NCI-H526 (cell line): ENCODE results near the gene RAD51C.
A peak's percentile ranks its signal among the peaks of the same experiment; 100 is the strongest.
"Not testable (repeated sequence)": the region's sequence is repeated elsewhere in the genome, so short reads cannot be mapped to it uniquely, and the experiment has no call there.

Experiments
- DNase-seq, 2 experiments: peaks; one replicate each; lab custom pipeline; 2025; lab: John Stamatoyannopoulos, UW

RAD51C gene

GRCh38 chr17:58684003-58684402 lies 8.4 kb upstream of the RAD51C start:
- no peak for DNase-seq

GRCh38 chr17:58684462-58684861 lies 7.9 kb upstream of the RAD51C start:
- DNase-seq: not testable (repeated sequence)

GRCh38 chr17:58686980-58687379 lies 5.4 kb upstream of the RAD51C start:
- DNase-seq: no peak

- no peak for DNase-seq
Measured at GRCh38 chr17:58688521-58688920, 3.9 kb upstream of the RAD51C start.

- DNase-seq: not testable (repeated sequence)
Measured at GRCh38 chr17:58690033-58690432, 2.4 kb upstream of the RAD51C start.

- DNase-seq: no peak
Measured at GRCh38 chr17:58691701-58692238, 632 bp upstream of the RAD51C start, which contains the start of gene TEX14. TSS of gene TEX14 (minus strand) at chr17:58692045. CDS start at chr17:58652001, 40,044 bp downstream.

GRCh38 chr17:58693208-58693607 lies 806 bp downstream of the RAD51C start:
- no peak for DNase-seq

GRCh38 chr17:58693751-58694150 lies 1.3 kb downstream of the RAD51C start:
- no peak for DNase-seq

- DNase-seq: no peak
Measured at GRCh38 chr17:58694302-58694701, 1.9 kb downstream of the RAD51C start.

- DNase-seq: no peak
Measured at GRCh38 chr17:58694826-58695225, 2.4 kb downstream of the RAD51C start.

- DNase-seq: no peak
Measured at GRCh38 chr17:58699771-58700170, 7.4 kb downstream of the RAD51C start.

GRCh38 chr17:58702045-58702476 lies 9.7 kb downstream of the RAD51C start:
- DNase-seq: no peak

GRCh38 chr17:58702708-58703107 lies 10.3 kb downstream of the RAD51C start:
- no peak for DNase-seq

GRCh38 chr17:58703137-58703915 lies 10.9 kb downstream of the RAD51C start:
- no peak for DNase-seq

GRCh38 chr17:58703916-58704286 lies 11.5 kb downstream of the RAD51C start:
- DNase-seq: no peak

- DNase-seq: no peak
Measured at GRCh38 chr17:58706351-58707140, 14.1 kb downstream of the RAD51C start.

- peak in 1 of 2 experiments; percentile 76 for DNase-seq
Measured at GRCh38 chr17:58710948-58711552, 18.6 kb downstream of the RAD51C start.

GRCh38 chr17:58722274-58722673 lies 29.9 kb downstream of the RAD51C start:
- no peak for DNase-seq

- peak in 1 of 2 experiments; percentile 4 for DNase-seq
Measured at GRCh38 chr17:58722696-58723095, 30.3 kb downstream of the RAD51C start.

- no peak for DNase-seq
Measured at GRCh38 chr17:58728798-58729197, 36.4 kb downstream of the RAD51C start.

GRCh38 chr17:58730937-58731336 lies 38.5 kb downstream of the RAD51C start:
- no peak for DNase-seq

- DNase-seq: no peak
Measured at GRCh38 chr17:58734040-58734439, 41.6 kb downstream of the RAD51C start.
